ENCODE data around the gene FEM1A.
"Not testable (repeated sequence)": the region's sequence is repeated elsewhere in the genome, so short reads cannot be mapped to it uniquely, and the experiment has no call there.

The FEM1A gene

DNA sequence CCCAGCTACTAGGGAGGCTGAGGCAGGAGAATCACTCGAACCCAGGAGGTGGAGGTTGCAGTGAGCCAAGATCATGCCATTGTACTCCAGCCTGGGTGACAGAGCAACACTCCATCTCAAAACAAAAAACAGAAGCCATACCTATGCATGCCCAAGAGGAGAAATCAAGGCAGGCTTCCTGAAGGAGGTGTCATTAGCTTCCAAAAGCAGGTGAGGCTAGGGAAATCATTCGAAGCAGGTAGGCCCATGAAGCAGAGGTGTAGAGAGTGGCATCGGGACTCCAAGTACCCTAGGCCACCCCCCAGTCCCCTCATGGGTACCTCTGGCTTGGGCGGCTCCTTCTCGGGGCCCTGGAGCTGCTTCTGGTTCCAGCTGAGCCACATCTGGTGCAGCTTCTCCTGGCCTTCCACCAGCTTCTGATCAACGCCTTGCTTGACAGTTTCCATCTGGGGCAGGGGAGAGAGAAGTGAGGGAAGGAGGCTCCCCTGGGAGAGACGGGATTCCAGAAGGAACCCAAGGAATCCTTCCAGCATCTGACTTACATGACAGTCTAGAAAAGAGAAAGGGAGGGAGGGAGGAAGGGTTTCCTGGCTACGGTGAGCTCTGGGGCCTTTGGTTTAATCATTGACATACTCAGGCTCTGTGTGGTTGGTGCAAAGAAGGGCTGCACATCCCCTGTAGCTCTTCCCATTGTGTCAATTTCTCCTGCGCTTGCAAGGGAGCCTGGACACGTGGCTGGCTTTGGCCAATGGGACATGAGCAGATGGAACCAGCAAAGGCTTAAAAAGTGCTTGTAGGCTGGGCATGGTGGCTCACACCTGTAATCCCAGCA lies 53.0 kb downstream of the FEM1A start:
- Histone ChIP-seq H3K4me3 (ENCODE audit: low read length) (no peak overlapping the region), H3K27ac (ENCODE audit: low read length) (no peak overlapping the region), H3K9me3 (ENCODE audit: insufficient read depth, low read depth, low read length) (no peaks in the 10 kb centered on the region), H3K9ac (ENCODE audit: low read depth, low read length) (no peak overlapping the region), H3K4me1 (ENCODE audit: insufficient read depth, low read length) (no peaks in the 10 kb centered on the region), H3K27me3 (ENCODE audit: insufficient read depth, low read length) (no peaks in the 10 kb centered on the region), H3K36me3 (ENCODE audit: insufficient read depth, low read depth, low read length) (peaks cover 53% of the 10 kb centered on the region)

DNA sequence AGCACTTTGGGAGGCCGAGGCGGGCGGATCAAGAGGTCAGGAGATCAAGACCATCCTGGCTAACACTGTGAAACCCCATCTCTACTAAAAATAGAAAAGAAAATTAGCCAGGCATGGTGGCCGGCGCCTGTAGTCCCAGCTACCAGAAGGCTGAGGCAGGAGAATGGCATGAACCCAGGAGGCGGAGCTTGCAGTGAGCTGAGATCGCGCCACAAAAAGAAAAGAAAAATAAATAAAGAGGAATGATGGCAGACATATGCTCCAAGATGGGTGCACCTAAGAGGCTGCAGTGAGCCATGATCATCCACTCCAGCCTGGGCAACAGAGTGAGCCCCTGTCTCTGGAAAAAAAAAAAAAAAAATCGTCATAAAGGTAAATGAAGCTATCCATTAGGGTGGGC lies 54.4 kb downstream of the FEM1A start:
- H3K4me3 ChIP-seq (ENCODE audit: low read length); H3K9ac ChIP-seq (ENCODE audit: low read depth, low read length); H3K4me1 ChIP-seq (ENCODE audit: insufficient read depth, low read length); H3K9me3 ChIP-seq (ENCODE audit: insufficient read depth, low read depth, low read length); H3K27ac ChIP-seq (ENCODE audit: low read length); H3K27me3 ChIP-seq (ENCODE audit: insufficient read depth, low read length): not testable (repeated sequence)
- peaks cover 45% of the 10 kb centered on the region for H3K36me3 ChIP-seq (ENCODE audit: insufficient read depth, low read depth, low read length)

DNA sequence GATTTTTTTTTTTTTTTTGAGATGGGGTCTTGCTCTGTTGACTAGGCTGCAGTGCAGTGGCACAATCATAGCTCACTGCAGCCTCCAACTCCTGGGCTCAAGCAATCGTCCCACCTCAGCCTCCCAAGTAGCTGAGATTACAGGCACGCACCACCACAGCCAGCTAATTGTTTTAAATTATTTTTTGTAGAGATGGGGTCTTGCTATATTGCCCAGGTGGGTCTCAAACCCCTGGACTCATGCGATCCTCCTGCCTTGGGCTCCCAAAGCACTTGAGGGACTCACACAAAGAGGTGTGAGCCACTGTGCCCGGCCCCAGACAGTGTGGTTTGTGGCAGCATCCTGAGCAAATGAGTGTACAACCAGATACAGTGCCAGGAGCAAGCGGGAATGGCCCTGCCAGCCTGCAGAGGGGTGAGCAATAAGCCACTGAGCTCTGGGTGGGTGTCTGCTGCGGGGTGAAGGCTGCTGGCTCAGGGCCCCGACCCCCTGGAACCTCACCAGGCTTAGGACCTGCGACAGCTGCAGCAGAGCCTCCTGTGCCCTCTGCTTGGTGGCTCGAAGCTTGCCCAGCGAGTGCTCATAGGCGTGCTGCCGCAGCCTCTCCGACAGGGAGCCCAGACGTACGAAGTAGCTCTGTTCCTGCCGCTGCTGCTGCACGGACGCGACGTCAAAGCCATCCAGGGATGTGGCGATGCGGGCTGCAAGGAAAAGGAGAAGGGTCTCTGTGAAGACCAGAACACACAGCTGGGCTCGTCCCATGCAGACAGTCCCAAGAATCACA lies 55.8 kb downstream of the FEM1A start:
- Histone ChIP-seq H3K27ac (ENCODE audit: low read length) (no peak overlapping the region), H3K36me3 (ENCODE audit: insufficient read depth, low read depth, low read length) (peaks cover 39% of the 10 kb centered on the region), H3K4me3 (ENCODE audit: low read length) (no peak overlapping the region), H3K9ac (ENCODE audit: low read depth, low read length) (no peak overlapping the region), H3K27me3 (ENCODE audit: insufficient read depth, low read length) (no peaks in the 10 kb centered on the region), H3K4me1 (ENCODE audit: insufficient read depth, low read length) (no peaks in the 10 kb centered on the region), H3K9me3 (ENCODE audit: insufficient read depth, low read depth, low read length) (no peaks in the 10 kb centered on the region)

DNA sequence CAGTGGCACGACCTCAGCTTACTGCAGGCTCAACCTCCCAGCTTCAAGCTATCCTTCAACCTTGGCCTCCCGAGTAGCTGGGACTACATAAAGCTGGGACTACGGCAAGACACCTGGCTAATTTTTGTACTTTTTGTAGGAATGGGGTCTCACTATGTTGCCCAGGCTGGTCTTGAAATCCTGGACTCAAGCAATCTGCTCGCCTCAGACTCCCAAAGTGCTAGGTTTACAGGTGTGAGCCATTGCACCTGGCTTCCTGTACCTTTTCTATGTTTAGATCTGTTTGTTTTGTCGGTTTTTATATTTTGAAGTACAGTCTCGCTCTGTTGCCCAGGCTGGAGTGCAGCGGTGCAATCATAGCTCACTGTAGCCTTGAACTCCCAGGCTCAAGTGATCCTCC lies 57.5 kb downstream of the FEM1A start:
- Histone ChIP-seq H3K36me3 (ENCODE audit: insufficient read depth, low read depth, low read length) (peaks cover 30% of the 10 kb centered on the region), H3K27me3 (ENCODE audit: insufficient read depth, low read length) (no peaks in the 10 kb centered on the region), H3K4me1 (ENCODE audit: insufficient read depth, low read length) (no peaks in the 10 kb centered on the region), H3K9ac (ENCODE audit: low read depth, low read length) (no peak overlapping the region), H3K4me3 (ENCODE audit: low read length) (no peak overlapping the region), H3K27ac (ENCODE audit: low read length) (no peak overlapping the region), H3K9me3 (ENCODE audit: insufficient read depth, low read depth, low read length) (no peaks in the 10 kb centered on the region)
